Ascending aorta (tissue), 2 donors: ENCODE results near the gene NCBP1. TPM values are rescaled to one million over a fixed set of nuclear protein-coding genes. Genes with fewer than 3 reads are reported as not detected.

Experiments used
- DNase-seq, 2 donors: peaks; one replicate each; pipeline ENCODE4 v3.0.0-alpha.2; 2019; ENCODE audit warnings: low spot score in 2 of 2
- H3K27ac ChIP-seq, 2 donors: fragments of 200-600 bp; sonication (generic); one replicate each; pipeline ENCODE4 v1.5.1; 2016 to 2017; ENCODE audit warnings: mild to moderate bottlenecking in 1 of 2
- H3K27me3 ChIP-seq: fragments of 200-600 bp; sonication (generic); one replicate; pipeline ENCODE4 v1.5.1; 2017
- H3K36me3 ChIP-seq, 2 donors: fragments of 200-600 bp; sonication (generic); one replicate each; pipeline ENCODE4 v1.5.1; 2016
- H3K4me1 ChIP-seq, 2 donors: fragments of 200-600 bp; sonication (generic); one replicate each; pipeline ENCODE4 v1.5.1; 2016 to 2017; ENCODE audit warnings: mild to moderate bottlenecking in 1 of 2
- H3K4me3 ChIP-seq, 2 donors: fragments of 200-600 bp; sonication (generic); one replicate each; pipeline ENCODE4 v1.5.1; 2016 to 2017; ENCODE audit warnings: mild to moderate bottlenecking in 1 of 2
- H3K9me3 ChIP-seq, 2 donors: fragments of 200-600 bp; sonication (generic); one replicate each; pipeline ENCODE4 v1.5.1; 2016
- intact Hi-C: fragments of 100-400 bp; cut with DNase I; formaldehyde crosslinking; loops from one replicate; pipeline ENCODE4 v1.15.1; 2023
- total RNA-seq: library from RNA; depleted of rRNA; stranded (reverse); fragments of >200 nt; gene quantifications from one replicate; pipeline ENCODE4 v1.1.0, GENCODE V29; 2016
- TF ChIP-seq, protein P1 (sequence below), 3 experiments: fragments of 200-600 bp in 2 of 3; fragments of 450-650 bp in 1 of 3; sonication (generic) in 2 of 3; IDR thresholded peaks; one replicate each; pipeline ENCODE4 v1.5.1; 2016 to 2019; ENCODE audit warnings: antibody characterized with exemption in 3 of 3, mild to moderate bottlenecking in 1 of 3, moderate library complexity in 1 of 3

NCBP1 gene
- total RNA-seq, 1 donor from 2014 or later: 5.1 TPM

DNA sequence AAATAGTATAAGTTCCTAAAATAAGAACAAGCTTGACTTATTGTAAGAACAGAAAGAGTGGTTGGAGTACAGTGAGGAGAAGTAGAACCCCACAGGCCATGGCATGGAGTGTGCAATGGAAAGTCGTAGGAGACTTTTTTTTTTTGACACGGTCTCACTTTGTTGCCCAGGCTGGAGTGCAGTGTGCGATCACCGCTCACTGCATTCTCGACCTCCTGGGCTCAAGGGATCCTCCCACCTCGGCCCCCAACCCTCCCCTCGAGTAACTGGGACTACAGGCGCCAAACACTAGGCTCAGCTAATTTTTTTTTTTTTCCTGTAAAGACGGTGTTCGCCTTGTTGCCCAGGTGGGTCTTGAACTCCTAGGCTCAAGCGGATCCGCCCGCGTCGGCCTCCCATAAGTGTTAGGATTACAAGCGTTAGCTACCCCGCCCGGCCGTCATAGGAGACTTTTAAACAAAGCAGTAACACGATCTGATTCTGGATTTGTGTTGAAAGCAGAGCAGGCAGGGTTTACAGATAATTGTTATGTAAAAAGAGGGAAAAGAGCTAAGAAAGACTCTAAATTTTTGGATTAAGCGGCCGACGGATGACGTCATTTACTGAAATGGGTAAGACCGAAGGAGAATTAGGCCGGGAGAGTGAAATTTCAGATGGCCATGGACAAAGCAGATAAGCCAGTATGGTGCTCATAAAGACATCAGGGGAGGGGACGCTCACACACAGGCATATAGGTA lies 1.2 kb upstream of the NCBP1 start:
- Histone ChIP-seq H3K27ac (peak overlapping the region; percentile 97 to 98), H3K4me3 (peak overlapping the region; percentile 81 to 89), H3K9me3 (no peaks in the 10 kb centered on the region), H3K27me3 (no peaks in the 10 kb centered on the region), H3K36me3 (no peaks in the 10 kb centered on the region), H3K4me1 (peaks cover 10 to 25% of the 10 kb centered on the region in 2 donors)
- TF ChIP-seq, protein P1, sequence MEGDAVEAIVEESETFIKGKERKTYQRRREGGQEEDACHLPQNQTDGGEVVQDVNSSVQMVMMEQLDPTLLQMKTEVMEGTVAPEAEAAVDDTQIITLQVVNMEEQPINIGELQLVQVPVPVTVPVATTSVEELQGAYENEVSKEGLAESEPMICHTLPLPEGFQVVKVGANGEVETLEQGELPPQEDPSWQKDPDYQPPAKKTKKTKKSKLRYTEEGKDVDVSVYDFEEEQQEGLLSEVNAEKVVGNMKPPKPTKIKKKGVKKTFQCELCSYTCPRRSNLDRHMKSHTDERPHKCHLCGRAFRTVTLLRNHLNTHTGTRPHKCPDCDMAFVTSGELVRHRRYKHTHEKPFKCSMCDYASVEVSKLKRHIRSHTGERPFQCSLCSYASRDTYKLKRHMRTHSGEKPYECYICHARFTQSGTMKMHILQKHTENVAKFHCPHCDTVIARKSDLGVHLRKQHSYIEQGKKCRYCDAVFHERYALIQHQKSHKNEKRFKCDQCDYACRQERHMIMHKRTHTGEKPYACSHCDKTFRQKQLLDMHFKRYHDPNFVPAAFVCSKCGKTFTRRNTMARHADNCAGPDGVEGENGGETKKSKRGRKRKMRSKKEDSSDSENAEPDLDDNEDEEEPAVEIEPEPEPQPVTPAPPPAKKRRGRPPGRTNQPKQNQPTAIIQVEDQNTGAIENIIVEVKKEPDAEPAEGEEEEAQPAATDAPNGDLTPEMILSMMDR (IDR thresholded peaks at IDR 0.05): no peak
- intact Hi-C loops: loop anchor here (2.0 to 5.0 kb wide), 4 partner anchors 64 to 425 kb away; partner anchors contain the start of genes NANS, TDRD7 and XPA
- peak in 1 of 2 donors; percentile 73 for DNase-seq

DNA sequence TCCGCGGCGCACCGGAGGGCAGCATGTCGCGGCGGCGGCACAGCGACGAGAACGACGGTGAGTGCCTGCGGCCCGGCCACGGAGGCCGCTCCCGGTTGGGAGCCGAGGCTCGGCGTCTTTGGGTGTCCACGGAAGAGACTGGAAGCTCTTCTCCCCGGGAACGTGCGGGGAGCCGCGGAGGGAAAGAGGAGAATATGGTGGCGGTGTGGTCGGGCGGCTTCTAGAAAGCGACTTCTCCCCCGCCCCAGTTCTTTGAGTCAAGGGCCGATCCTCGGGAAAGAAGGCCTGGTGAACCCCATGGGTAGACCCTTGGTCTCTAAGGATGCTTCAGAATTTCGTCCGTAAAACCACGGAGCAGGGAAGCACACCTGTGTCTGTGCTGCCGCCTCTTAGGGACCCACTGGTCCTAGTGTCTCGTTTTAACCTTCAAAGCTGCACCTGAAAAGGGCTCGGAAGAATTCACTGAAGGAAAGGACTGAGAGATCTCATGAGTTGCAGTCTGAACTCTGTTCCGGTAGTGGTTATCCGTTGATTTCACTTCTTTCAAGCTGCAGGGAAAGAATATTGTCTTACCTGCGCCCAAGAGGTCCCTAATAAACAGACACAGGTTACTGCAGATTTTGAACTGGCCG lies 354 bp downstream of the NCBP1 start:
- no peaks in the 10 kb centered on the region for H3K27me3 ChIP-seq
- DNase-seq: no peak
- H3K27ac ChIP-seq: peak overlapping the region; percentile 97 to 98
- no peaks in the 10 kb centered on the region for H3K36me3 ChIP-seq
- TF ChIP-seq, protein P1 (IDR thresholded peaks at IDR 0.05): no peak
- intact Hi-C loops: loop anchor here (1.0 to 5.0 kb wide), 5 partner anchors 63 to 423 kb away; partner anchors contain the start of genes NANS, TDRD7, TMOD1 and XPA
- H3K9me3 ChIP-seq: no peaks in the 10 kb centered on the region
- peak overlapping the region; percentile 81 to 89 for H3K4me3 ChIP-seq
- H3K4me1 ChIP-seq: peaks cover 10 to 25% of the 10 kb centered on the region in 2 donors

DNA sequence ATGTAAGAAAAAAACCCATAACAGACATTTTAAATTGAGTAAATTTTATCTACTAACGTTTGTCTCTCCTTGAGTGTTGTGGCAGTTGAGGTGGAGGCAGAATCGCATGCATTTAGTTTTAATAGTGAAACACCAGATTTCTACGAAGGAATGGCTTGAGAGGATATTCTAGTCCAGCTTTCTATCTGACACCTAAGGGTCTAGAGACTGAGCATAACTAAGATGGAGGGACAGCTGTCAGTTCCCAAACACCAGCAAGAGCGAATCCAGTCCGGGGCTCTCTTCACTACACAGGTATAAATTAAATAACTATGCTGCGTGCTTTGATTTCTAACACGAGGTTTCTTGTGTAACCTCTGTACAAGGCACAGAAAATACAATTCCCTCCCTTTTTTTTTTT lies 1.4 kb downstream of the NCBP1 start:
- no peaks in the 10 kb centered on the region for H3K27me3 ChIP-seq
- H3K27ac ChIP-seq: no peak overlapping the region
- peak overlapping the region in 1 of 2 donors; percentile 89 for H3K4me3 ChIP-seq
- intact Hi-C loops: no loop called here
- TF ChIP-seq, protein P1 (IDR thresholded peaks at IDR 0.05): no peak
- peaks cover 10 to 25% of the 10 kb centered on the region in 2 donors for H3K4me1 ChIP-seq
- no peaks in the 10 kb centered on the region for H3K9me3 ChIP-seq
- no peak for DNase-seq
- no peaks in the 10 kb centered on the region for H3K36me3 ChIP-seq

DNA sequence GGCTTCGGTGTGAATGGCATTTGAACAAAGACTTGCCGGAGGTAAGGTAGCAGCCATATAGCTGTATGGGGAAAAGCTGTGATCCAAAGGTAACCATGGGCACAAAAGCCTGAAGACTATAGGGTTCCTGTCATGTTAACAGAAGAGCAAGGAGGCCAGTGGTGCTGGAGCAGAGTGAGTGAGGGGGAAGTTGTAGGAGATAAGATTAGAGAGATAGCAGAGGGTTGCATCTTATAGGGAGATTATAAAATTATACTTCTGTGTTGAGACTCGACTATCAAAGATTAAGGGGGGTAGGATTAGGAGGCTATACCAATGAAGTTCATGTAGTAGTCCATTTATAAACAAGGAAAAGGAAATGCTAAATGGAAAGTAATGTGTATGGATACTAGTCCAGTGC lies 3.3 kb downstream of the NCBP1 start:
- TF ChIP-seq, protein P1 (IDR thresholded peaks at IDR 0.05): no peak
- Histone ChIP-seq H3K9me3 (no peaks in the 10 kb centered on the region), H3K4me3 (no peak overlapping the region), H3K36me3 (peaks cover 0 to 4% of the 10 kb centered on the region in 2 donors), H3K4me1 (peaks cover 10 to 17% of the 10 kb centered on the region in 2 donors), H3K27ac (no peak overlapping the region), H3K27me3 (no peaks in the 10 kb centered on the region)
- intact Hi-C loops: no loop called here
- no peak for DNase-seq

DNA sequence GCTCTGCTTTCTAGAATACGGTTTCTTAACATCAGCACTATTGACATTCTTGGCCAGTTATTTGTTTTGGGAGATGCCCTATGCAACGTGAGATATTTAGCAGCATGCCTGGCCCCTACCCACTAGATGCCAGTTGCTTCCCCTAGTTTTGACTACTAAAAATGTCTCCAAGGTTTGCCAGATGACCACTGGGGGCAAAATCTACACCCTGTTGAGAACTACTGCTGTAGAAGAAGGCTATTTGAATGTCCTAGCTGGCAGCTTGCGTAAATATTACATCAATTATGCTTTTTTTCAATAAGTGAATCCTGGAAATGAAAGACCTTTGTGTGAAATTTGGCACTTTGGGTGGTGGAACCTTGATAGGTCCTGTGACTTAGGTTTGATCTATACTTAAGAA lies 5.0 kb downstream of the NCBP1 start:
- H3K9me3 ChIP-seq: no peaks in the 10 kb centered on the region
- no peaks in the 10 kb centered on the region for H3K27me3 ChIP-seq
- peaks cover 10 to 17% of the 10 kb centered on the region in 2 donors for H3K4me1 ChIP-seq
- DNase-seq: no peak
- TF ChIP-seq, protein P1 (IDR thresholded peaks at IDR 0.05): no peak
- H3K27ac ChIP-seq: no peak overlapping the region
- intact Hi-C loops: no loop called here
- peaks cover 7 to 20% of the 10 kb centered on the region in 2 donors for H3K36me3 ChIP-seq
- H3K4me3 ChIP-seq: no peak overlapping the region
